ENCODE measurements around the gene L3MBTL2.

The L3MBTL2 gene

GRCh38 chr22:41280065-41280464, 75.0 kb downstream of the L3MBTL2 start:
- FAIRE-seq = no peak

- FAIRE-seq = no peak
Observed at GRCh38 chr22:41280854-41281253, 75.7 kb downstream of the L3MBTL2 start.

All from A204.1 (cell line).